K562 (cell line): Measurements from ENCODE around the gene UNC45A. TPM values are rescaled to one million over a fixed set of nuclear protein-coding genes. Genes with fewer than 3 reads are reported as not detected.

ENCODE experiments used
- BCLAF1 ChIP-seq, 2 experiments: fragments of 450-650 bp in 1 of 2; IDR thresholded peaks; 2 replicates each; pipeline ENCODE4 v1.6.1; 2011 to 2017; ENCODE audit warnings: low read depth in 2 of 2, antibody characterized with exemption in 1 of 2, borderline replicate concordance in 1 of 2, low read length in 1 of 2, mild to moderate bottlenecking in 1 of 2, mixed read lengths in 1 of 2; ENCODE audit not compliant: control insufficient read depth in 1 of 2
- DPF2 ChIP-seq: fragments of 450-650 bp; IDR thresholded peaks from 2 replicates; pipeline ENCODE4 v1.6.1; 2016
- E2F3 ChIP-seq: fragments of 250-450 bp; sonication (Bioruptor Pico); IDR thresholded peaks from 2 replicates; pipeline ENCODE4 v1.4.0; 2020; ENCODE audit warnings: mild to moderate bottlenecking
- ESRRA ChIP-seq: fragments of 450-650 bp; IDR thresholded peaks from 2 replicates; pipeline ENCODE4 v1.6.1; 2014; ENCODE audit warnings: low read depth, mild to moderate bottlenecking, moderate library complexity, borderline replicate concordance
- ETS2 ChIP-seq: IDR thresholded peaks from 2 replicates; pipeline ENCODE4 v1.6.1; 2016; ENCODE audit warnings: borderline replicate concordance, missing genetic modification characterization, mild to moderate bottlenecking, moderate library complexity, missing compliant biosample characterization; ENCODE audit not compliant: poor library complexity, severe bottlenecking
- FOS ChIP-seq: IDR thresholded peaks from 3 replicates; pipeline ENCODE4 v1.6.1; 2011; ENCODE audit not compliant: insufficient read length; ENCODE audit errors: extremely low read depth
- HDAC1 ChIP-seq, 2 experiments: fragments of 450-650 bp; IDR thresholded peaks; 2 replicates each; pipeline ENCODE4 v1.6.1; 2016 to 2017; ENCODE audit warnings: inconsistent platforms in 1 of 2, mild to moderate bottlenecking in 1 of 2, moderate library complexity in 1 of 2
- HDAC6 ChIP-seq: IDR thresholded peaks from 2 replicates; pipeline ENCODE4 v1.6.1; 2012; ENCODE audit warnings: low read depth, mild to moderate bottlenecking, control low read depth, inconsistent platforms, low read length, moderate library complexity
- IRF2 ChIP-seq: sonication (generic); formaldehyde crosslinking; IDR thresholded peaks from 2 replicates; pipeline ENCODE4 v1.8.1; 2022; ENCODE audit warnings: mild to moderate bottlenecking, missing genetic modification reagents
- MTA2 ChIP-seq: fragments of 450-650 bp; IDR thresholded peaks from 2 replicates; pipeline ENCODE4 v1.6.1; 2016; ENCODE audit warnings: low read depth
- RBM22 ChIP-seq: fragments of 200-400 bp; formaldehyde crosslinking; IDR thresholded peaks from 2 replicates; pipeline ENCODE4 v1.6.1; 2018; ENCODE audit warnings: low read length, low read depth; ENCODE audit not compliant: poor library complexity, severe bottlenecking
- SLC30A9 ChIP-seq: fragments of 250-450 bp; sonication (Bioruptor Pico); IDR thresholded peaks from 2 replicates; pipeline ENCODE4 v1.8.0; 2022; ENCODE audit warnings: mild to moderate bottlenecking, moderate library complexity
- SMARCA5 ChIP-seq: fragments of 450-650 bp; IDR thresholded peaks from 2 replicates; pipeline ENCODE4 v1.6.1; 2016
- SNAPC5 ChIP-seq: fragments of 250-450 bp; sonication (Bioruptor Pico); IDR thresholded peaks from 2 replicates; pipeline ENCODE4 v1.8.0; 2021; ENCODE audit warnings: moderate library complexity, mild to moderate bottlenecking, inconsistent platforms
- SP2 ChIP-seq: IDR thresholded peaks from 2 replicates; pipeline ENCODE4 v1.6.1; 2011; ENCODE audit warnings: mild to moderate bottlenecking, low read depth, low read length, moderate library complexity; ENCODE audit not compliant: poor library complexity, severe bottlenecking; ENCODE audit errors: extremely low read depth
- SUPT5H ChIP-seq: fragments of 450-650 bp; IDR thresholded peaks from 2 replicates; pipeline ENCODE4 v1.6.1; 2016
- THAP12 ChIP-seq: fragments of 250-450 bp; sonication (Bioruptor Pico); IDR thresholded peaks from 2 replicates; pipeline ENCODE4 v1.9.0; 2021; ENCODE audit warnings: mild to moderate bottlenecking, inconsistent platforms
- THAP7 ChIP-seq: fragments of 250-450 bp; sonication (Bioruptor Pico); IDR thresholded peaks from 2 replicates; pipeline ENCODE4 v1.5.0; 2021
- ZNF12 ChIP-seq: sonication (generic); formaldehyde crosslinking; IDR thresholded peaks from 2 replicates; pipeline ENCODE4 v1.4.0; 2020; ENCODE audit warnings: mild to moderate bottlenecking, missing genetic modification reagents
- ZNF280A ChIP-seq: fragments of 450-650 bp; IDR thresholded peaks from 2 replicates; pipeline ENCODE4 v1.6.1; 2018; ENCODE audit warnings: mild to moderate bottlenecking, low read depth; ENCODE audit not compliant: partially characterized antibody
- ZNF79 ChIP-seq: fragments of 250-450 bp; sonication (Bioruptor Pico); IDR thresholded peaks from 2 replicates; pipeline ENCODE4 v1.4.0; 2020; ENCODE audit warnings: low read depth, mild to moderate bottlenecking, moderate library complexity
- polyA plus RNA-seq, 8 experiments: library from polyadenylated mRNA; depleted of rRNA in 4 of 8; stranded (reverse) in 5 of 8; unstranded in 3 of 8; fragments of >200 nt; fragmentation: Nextera tagmentation in 2 of 8; fragmentation: Illumina TruSeq in 1 of 8; extraction: Ambion mirVana in 2 of 8; extraction: Trizol in 1 of 8; gene quantifications; 2 replicates each; pipeline versions ENCODE4 v1.2.1 to v1.2.3, GENCODE V29; 2011 to 2014; ENCODE audit warnings: inconsistent platforms in 1 of 8, missing spikeins in 1 of 8
- total RNA-seq, 7 experiments: library from RNA; depleted of rRNA in 6 of 7; stranded (reverse); fragments of >200 nt in 6 of 7; fragmentation: Illumina TruSeq in 2 of 7; extraction: Trizol in 2 of 7; gene quantifications; 2 replicates each; pipeline versions ENCODE4 v1.2.1 to v1.2.3, GENCODE V29; 2011 to 2021; ENCODE audit warnings: low replicate concordance in 1 of 7

Gene UNC45A
- total and polyA plus RNA-seq, 9 of the 15 experiments (the other 6 are each of a cell fraction or from before 2014, with no cell fraction given), result 22.4 to 79.3 (median 43.7) TPM

- TF ChIP-seq ESRRA, result no peak
- TF ChIP-seq SP2, result no peak
- TF ChIP-seq ZNF79 (CRISPR knock-in tag), result no peak
- no peak for TF ChIP-seq HDAC6
- no peak for TF ChIP-seq IRF2 (CRISPR knock-in tag)
- 0 out of 4 replicates have a peak, but pooled peaks of 1 of the 2 experiments have one; percentile 28 for TF ChIP-seq BCLAF1 (IDR thresholded peaks at IDR 0.05; ENCODE audit: borderline replicate concordance in 1 of 2, control insufficient read depth in 1 of 2, low read depth in 2 of 2, low read length in 1 of 2)
- TF ChIP-seq ZNF280A, result no peak
- no peak for TF ChIP-seq SNAPC5 (CRISPR knock-in tag)
- TF ChIP-seq E2F3 (CRISPR knock-in tag), result no peak
- TF ChIP-seq THAP7 (CRISPR knock-in tag), result no peak
- TF ChIP-seq RBM22, result no peak
- 0 out of 2 replicates have a peak, but pooled peaks have one; percentile 41 for TF ChIP-seq SMARCA5
- no peak for TF ChIP-seq SLC30A9
- no peak for TF ChIP-seq ETS2 (tag)
- no peak for TF ChIP-seq THAP12 (CRISPR knock-in tag)
- TF ChIP-seq SUPT5H, result no peak
- TF ChIP-seq MTA2, result no peak
- peak; percentile 82 for TF ChIP-seq DPF2
- TF ChIP-seq ZNF12 (CRISPR knock-in tag), result no peak
- TF ChIP-seq FOS, result no peak
- peak in 1 of 2 experiments; percentile 58; a peak in 1 of 4 replicates for TF ChIP-seq HDAC1 (IDR thresholded peaks at IDR 0.05)
Observed at GRCh38 chr15:90895571-90896117, 39.4 kb upstream of the UNC45A start (continued).
